ENCODE measurements around the gene TM6SF1. TPM values are rescaled to one million over a fixed set of nuclear protein-coding genes. Genes with fewer than 3 reads are reported as not detected.
"Not testable (repeated sequence)": the region's sequence is repeated elsewhere in the genome, so short reads cannot be mapped to it uniquely, and the experiment has no call there.

The TM6SF1 gene
- total and polyA plus RNA-seq, 9 of the 15 experiments (the other 6 are each of a cell fraction or from before 2014, with no cell fraction given): 1.0 to 5.6 (median 3.5) TPM

GRCh38 chr15:83169576-83169975 is 62.1 kb downstream of the TM6SF1 start:
- ATAC-seq; H4K20me1 ChIP-seq (replicated peaks; ENCODE audit: control insufficient read depth, insufficient read depth, low read length); POLR2A ChIA-PET; H3K27me3 ChIP-seq (ENCODE audit: control insufficient read depth in 2 of 2, insufficient read depth in 2 of 2, low read length in 2 of 2); H3K9me1 ChIP-seq (ENCODE audit: control insufficient read depth, insufficient read depth, low read length); H3K4me3 ChIP-seq; intact Hi-C loops (cut with micrococcal nuclease); BruUV-seq (replicated peaks); H3K36me3 ChIP-seq (ENCODE audit: control insufficient read depth, insufficient read depth, low read length); H3K9me3 ChIP-seq (replicated peaks; ENCODE audit: control insufficient read depth, insufficient read depth, low read depth, low read length); in situ Hi-C loops (cut with MboI); H3K4me2 ChIP-seq (ENCODE audit: insufficient read depth, low read length); H3K27ac ChIP-seq (ENCODE audit: extremely low read depth, low read depth, low read length); CTCF ChIA-PET (ENCODE audit: low intra/inter-chr PET ratio); H3K9ac ChIP-seq (ENCODE audit: insufficient read depth in 1 of 2, low read depth in 2 of 2, low read length in 2 of 2); DNase-seq (ENCODE audit: extremely low read depth in 1 of 4, low spot score in 3 of 4); FAIRE-seq; TF ChIP-seq NR4A1 (CRISPR knock-in tag; IDR thresholded peaks at IDR 0.05); CEBPG (CRISPR knock-in tag; IDR thresholded peaks at IDR 0.05); ATF3 (CRISPR knock-in tag; conservative IDR thresholded peaks at IDR 0.05): not testable (repeated sequence)
- peaks cover 39% of the 10 kb centered on the region for H3K79me2 ChIP-seq (ENCODE audit: control insufficient read depth, insufficient read depth, low read length)
- WGBS (ENCODE audit: insufficient coverage, low coverage, missing lambda C conversion rate): 23% methylated on average over 5 of the region's 5 CpGs
- peaks cover 5 to 11% of the 10 kb centered on the region in 2 experiments; a peak in 2 of 5 replicates for H3K4me1 ChIP-seq (replicated peaks in 1 of 2; ENCODE audit: control insufficient read depth in 2 of 2, insufficient read depth in 2 of 2, low read length in 2 of 2)
- H2AFZ ChIP-seq (ENCODE audit: low read depth, low read length): 0 out of 2 replicates have a peak overlapping the region, but pooled peaks have one; percentile 1
- TF ChIP-seq NR4A1 (tag; IDR thresholded peaks at IDR 0.05): 0 out of 2 replicates have a peak, but pooled peaks have one; percentile 34
- peak; percentile 10 to 41; a peak in 1 of 4 replicates for TF ChIP-seq CEBPG (tag; conservative IDR thresholded peaks at IDR 0.05 in 1 of 2, IDR thresholded peaks at IDR 0.05 in 1 of 2)
- TF ChIP-seq CEBPB (tag; IDR thresholded peaks at IDR 0.05): peak; percentile 53; the same call in 1 of the 2 replicates
- TF ChIP-seq ATF3 (IDR thresholded peaks at IDR 0.05): peak; percentile 55
- TF ChIP-seq GTF3C2 (IDR thresholded peaks at IDR 0.05; ENCODE audit: borderline replicate concordance, extremely low read depth, insufficient read length): peak; percentile 14
- TF ChIP-seq TRIM24 (IDR thresholded peaks at IDR 0.05): 0 out of 4 replicates have a peak, but pooled peaks of 1 of the 2 experiments have one; percentile 18
- peak; percentile 89 for TF ChIP-seq ADNP (tag; IDR thresholded peaks at IDR 0.05)

Data from K562 (cell line).